GM21515 (cell line): ENCODE measurements around the gene HIVEP1.
"Not testable (repeated sequence)": the region's sequence is repeated elsewhere in the genome, so short reads cannot be mapped to it uniquely, and the experiment has no call there.

Source experiments
- ATAC-seq: cut with Tn5 transposase; IDR thresholded peaks from one replicate; pipeline ENCODE4 v1.9.1; 2021; ENCODE audit not compliant: unreplicated experiment

HIVEP1 gene

DNA sequence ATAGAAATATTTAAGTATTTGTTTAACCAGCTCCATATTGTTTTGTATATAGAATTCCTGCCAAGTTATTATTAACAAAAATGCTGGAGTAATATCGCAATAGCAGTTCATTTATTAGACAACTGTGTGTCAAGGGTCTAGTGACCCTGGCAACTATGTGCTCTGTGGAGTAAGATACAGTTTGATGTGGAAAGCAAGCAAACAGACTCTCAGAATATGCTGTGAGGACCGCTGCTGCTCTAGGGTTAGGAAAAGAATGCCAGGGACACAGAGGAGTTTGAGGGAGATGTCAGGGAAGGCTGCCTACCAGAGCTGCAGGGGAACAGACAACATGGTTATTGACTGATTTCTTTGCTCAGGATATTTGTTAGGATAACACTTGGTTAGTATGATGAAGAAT, 71.2 kb downstream of the HIVEP1 start:
- no peak for ATAC-seq

DNA sequence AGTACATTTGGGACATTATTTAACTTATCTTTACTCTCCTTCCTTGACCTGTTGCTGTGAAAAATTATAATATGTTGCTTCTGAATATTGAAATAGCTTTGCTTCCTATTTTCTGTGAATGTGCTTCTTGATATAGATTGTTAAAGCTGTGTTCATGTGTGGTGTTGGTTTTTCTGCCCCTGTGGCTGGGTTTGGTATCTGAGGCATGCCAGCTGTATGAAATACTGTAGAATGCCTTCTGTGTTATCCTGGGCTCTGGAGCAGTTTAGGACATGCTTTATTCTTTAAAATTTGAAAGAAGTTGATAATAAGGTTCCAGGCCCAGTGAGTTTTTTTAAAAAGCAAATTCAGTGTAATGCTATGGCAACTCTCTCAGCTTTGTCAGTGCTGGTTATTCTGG, 71.7 kb downstream of the HIVEP1 start:
- no peak for ATAC-seq

GRCh38 chr6:12084681-12085080, 72.6 kb downstream of the HIVEP1 start:
- ATAC-seq = no peak

GRCh38 chr6:12088531-12088930, 76.4 kb downstream of the HIVEP1 start:
- no peak for ATAC-seq

DNA sequence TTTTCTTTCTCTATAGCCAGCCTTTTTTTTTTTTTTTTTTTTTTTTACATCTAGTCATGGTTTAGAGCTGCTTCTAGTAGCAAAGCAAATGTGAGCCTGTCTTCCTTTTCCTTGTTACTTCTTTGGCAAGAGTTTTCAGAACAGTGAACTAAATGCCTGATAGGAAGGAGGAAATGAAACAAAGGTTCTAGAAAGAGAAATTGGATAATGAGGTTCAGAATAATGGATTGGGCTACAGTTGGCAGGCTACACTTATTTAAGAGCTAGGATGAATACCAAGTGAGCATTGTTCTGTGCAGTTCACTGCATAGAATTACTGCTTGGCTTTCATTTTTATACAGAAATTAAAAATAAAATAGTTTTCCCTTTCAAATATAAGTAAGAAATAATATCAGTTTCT, 78.6 kb downstream of the HIVEP1 start:
- no peak for ATAC-seq

DNA sequence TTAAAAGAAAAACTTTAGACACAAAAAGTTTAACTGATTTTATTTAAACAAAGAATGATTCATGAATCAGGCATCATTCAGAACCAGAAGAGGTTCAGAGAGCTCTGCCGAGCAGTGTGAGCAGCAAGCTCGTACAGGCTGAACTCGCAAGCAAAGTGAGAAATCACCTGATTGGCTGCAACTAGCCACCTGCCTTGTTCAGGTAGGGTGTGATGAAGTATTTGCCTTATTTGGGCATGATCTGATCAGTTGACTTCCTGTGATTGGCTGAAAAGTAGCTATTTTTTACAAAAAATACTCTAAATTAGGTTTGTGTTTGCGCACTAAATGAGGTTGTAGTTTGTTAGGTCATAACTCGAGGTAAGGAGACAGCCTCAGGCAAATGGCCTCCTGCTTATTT, 80.7 kb downstream of the HIVEP1 start:
- no peak for ATAC-seq

DNA sequence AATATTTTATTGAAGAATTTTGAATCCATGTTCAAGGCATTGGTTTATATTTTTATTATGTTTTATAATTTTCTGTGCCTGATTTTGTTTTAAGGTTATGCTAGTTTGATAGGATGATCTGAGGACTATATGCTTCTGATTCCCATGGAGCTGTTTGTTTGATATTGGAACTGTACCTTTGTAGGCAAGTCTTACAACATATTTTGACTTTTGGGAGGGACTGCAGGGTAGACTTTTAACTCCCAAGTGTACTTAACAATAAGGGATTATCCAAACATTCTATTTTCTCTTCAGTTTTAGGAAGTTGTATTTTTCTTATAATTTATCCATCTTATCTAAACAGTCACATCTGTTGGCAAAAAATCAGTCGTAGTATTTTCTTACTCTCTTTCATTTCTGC, 82.6 kb downstream of the HIVEP1 start:
- no peak for ATAC-seq

DNA sequence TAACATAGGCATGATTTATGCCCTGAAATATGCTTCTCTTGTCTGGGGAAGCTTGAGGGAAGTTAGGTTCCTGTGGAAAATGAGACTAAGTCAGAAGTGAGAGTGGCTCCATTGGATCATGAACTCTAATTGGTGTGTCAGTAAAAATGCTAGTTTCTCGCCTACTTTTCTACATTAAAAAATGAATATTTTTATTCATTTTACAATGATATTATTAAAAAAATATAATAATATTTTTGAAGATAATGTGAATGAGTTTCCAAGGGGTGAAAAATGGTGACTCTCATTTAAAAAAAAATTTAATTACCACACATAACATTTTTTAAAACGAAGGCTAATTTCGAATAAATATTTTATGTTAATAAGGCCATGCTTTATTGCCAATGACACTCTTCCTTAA, 84.2 kb downstream of the HIVEP1 start:
- no peak for ATAC-seq

GRCh38 chr6:12097791-12098190, 85.7 kb downstream of the HIVEP1 start:
- no peak for ATAC-seq

DNA sequence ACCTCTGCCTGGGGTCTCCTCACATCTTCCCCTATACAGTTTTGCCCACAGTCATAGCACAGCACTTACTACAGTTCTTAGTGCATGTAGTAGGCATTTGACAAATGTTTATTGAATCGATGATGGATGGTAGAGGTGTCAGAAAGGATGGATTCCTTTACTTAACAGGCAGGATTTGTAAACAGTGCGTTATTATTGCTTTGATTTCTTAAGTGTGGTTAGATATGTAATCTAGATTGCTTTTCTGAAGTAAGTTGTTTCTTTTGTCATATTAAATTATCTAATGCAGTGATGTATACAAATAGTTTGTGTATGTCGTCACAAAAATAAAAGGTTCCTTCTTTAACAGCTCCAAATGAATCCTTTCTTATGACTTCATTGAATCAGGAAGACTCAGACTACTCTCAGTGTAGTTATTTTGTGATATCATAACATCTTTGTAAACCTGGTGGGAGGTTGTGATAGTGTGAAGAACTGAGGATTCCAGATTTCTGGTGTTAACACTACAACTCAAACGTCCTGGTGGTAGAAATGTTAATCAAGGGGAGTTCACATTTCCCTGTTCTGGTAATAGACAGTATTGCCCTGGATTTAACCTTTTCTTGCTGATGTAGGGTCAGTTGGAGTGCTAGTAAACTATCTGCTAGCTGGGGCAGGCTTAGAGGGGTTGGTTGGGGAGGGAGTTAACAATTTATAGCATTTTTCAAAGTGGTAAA, 87.7 kb downstream of the HIVEP1 start:
- no peak for ATAC-seq

- no peak for ATAC-seq
These were observed 88.9 kb downstream of the HIVEP1 start for GRCh38 chr6:12101048-12101447.

DNA sequence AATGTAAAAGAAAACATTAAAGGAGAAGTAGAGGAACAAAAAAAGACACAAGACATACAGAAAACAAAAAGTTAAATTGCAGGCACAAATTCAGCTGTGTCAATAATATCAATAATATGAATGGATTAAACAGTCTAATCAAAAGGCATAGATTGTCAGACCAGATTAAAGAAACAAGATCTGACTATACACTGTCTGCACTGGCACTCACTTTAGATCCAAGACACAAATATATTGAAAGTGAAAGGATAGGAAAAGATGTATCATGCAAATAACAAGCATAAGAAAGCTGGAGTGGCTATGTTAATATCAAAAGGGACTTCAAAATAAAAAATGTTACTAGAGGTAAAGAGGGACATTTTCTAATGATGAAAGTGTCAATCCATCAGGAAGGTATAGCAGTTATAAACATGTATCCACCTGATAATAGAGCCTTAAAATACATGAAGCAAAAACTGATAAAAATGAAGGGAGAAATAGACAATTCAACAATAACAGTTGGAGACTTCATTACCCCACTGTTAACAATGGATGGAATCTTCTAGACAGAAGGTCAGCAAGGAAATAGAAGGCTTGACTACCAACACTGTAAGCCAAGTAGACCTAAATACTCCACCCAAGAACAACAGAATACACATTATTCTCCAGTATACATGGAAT, 89.7 kb downstream of the HIVEP1 start:
- ATAC-seq = no peak

DNA sequence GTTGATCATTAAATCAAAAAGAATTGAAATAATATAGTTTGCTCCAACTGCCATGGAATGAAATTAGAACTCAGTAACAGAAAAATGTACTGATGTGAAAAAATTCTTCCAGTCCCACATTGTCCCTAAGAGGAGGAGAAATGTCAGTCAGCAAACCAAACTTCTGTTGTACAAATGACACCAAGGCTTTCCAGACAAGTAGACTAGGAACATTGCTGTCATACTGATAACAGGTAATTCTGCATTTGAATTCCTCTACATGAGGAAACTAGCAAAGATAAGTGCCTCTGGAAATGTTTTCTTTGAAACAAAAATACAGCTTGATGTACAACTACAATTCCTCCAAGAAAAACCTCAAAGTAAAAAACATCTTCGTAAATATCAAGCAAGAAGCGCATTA, 90.2 kb downstream of the HIVEP1 start:
- ATAC-seq = no peak

- ATAC-seq = no peak
These were observed 91.0 kb downstream of the HIVEP1 start for GRCh38 chr6:12103158-12103557.

GRCh38 chr6:12105271-12105670, 93.2 kb downstream of the HIVEP1 start:
- ATAC-seq = no peak

DNA sequence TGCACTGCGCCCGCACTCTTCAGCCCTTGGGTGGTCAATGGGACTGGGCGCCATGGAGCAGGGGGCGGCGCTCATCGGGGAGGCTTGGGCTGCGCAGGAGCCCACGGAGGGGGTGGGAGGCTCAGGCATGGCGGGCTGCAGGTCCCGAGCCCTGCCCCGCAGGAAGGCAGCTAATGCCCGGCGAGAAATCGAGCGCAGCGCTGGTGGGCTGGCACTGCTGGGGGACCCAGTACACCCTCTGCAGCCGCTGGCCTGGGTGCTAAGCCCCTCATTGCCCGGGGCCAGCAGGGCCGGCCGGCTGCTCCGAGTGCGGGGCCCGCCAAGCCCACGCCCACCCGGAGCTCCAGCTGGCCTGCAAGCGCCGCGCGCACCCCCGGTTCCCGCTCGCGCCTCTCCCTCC, 96.3 kb downstream of the HIVEP1 start:
- not testable (repeated sequence) for ATAC-seq

DNA sequence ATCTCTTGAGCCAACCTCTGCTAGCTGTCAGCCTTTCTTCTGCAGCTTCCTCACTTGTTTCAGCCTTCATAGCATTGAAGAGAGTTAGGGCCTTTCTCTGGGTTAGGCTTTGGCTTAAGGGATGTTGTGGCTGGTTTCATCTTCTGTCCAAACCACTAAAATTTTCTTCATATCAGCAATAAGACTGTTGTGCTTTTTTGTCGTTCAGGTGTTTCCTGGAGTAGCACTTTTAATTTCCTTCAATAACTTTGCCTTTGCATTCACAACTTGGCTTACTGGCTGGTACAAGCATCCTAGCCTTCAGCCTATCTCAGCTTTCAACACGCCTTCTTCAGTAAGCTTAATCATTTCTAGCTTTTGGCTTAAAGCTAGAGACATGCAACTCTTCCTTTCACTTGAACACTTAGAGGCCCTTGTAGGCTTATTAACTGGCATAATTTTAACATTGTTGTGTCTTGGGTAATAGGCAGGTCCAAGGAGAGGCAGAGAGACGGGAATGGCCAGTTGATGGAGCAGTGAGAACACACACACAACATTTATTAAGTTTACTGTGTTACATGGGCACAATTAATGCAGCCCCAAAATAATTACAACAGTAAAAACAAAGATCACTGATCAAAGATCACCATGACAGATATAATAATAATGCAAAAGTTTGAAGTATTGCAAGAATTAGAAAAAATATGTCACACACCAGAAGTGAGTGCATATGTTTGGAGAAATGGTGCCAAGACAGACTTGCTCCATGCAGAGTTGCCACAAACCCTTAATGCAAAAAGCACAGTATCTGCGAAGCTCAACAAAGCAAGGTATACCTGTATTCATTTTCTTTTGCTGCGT, 98.6 kb downstream of the HIVEP1 start:
- no peak for ATAC-seq

GRCh38 chr6:12111363-12111670, 99.2 kb downstream of the HIVEP1 start:
- ATAC-seq = no peak

DNA sequence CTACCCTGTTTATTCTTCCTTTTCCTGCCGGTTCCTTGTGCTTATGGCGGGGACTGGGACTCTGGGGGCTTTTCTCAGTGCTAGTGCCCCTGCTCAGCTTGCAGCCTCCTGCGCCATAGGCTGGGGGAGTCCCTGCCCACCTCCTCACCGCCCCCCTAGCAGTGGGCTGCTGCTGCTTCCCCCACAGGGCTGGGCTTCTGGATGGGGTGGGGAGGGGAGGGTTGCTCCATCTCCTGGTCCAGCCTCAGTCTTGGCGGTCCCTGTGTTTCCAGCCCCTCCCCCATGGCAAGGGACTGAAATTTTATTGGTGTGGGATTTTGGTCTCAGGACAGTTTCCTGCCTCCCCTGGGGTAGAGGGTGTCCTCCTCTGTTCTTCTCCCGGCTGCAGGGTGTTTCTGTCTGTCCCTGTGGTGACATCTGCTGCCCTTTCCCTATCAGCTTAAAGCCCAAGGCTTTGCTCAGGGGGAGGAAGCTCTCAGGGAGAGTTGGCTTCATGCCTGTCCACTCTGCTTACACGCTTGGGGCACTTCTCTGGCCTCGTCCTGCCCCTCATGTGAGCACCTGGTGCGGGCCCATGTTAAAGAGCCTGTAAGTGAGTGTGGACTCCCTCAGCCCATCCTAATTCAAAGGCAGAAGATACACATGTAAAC, 100.6 kb downstream of the HIVEP1 start:
- ATAC-seq = no peak

GRCh38 chr6:12113190-12113577, 101.1 kb downstream of the HIVEP1 start:
- ATAC-seq = no peak

GRCh38 chr6:12114055-12114503, 102.0 kb downstream of the HIVEP1 start:
- no peak for ATAC-seq

DNA sequence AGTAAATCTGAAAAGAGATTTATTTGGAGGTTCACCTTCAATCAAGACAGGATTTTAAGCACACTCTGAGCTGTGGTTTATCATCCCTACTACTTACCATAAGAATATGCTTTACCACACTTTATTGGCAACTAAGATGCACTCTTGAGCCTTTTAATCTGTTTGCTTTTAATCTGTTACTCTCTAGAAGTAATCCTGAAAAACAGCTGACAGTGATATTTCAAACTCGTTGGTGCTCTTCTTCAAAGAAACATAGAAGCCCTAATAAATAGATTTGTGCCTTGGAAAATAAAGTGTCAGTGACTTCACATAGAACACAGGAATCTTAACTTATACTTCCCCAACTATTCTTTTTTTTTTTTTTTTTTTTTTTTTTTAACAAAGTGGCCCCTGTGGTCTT, 102.9 kb downstream of the HIVEP1 start:
- no peak for ATAC-seq
